ENCODE data around the gene AOAH.

The AOAH gene

GRCh38 chr7:36723951-36724664, at the start of gene AOAH:
TSS of gene AOAH (minus strand) at chr7:36724494. CDS start at chr7:36724148, 346 bp downstream.
- DNase-seq: no peak

DNA sequence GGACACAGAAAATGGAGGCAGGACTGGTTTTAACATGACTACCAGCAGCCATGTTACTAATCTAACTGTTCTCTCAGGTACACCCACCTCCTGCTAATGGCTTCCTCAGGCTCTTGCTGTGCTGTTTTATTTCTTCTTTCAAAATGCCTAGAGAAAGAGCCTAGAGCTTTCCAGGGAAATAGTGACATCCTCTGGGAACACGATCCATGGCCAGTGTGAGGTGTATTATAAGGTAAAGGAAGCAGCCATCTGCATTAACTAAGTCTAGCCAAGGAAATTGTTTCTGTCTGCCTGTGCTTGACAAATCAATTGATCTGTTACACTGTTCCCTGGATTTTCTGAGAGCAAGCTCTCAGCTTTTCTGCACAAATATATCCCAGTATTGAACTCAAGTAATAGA, 42.2 kb upstream of the AOAH start:
- DNase-seq: no peak

GRCh38 chr7:36765605-36766004, 41.3 kb upstream of the AOAH start:
- no peak for DNase-seq

GRCh38 chr7:36764929-36765328, 40.6 kb upstream of the AOAH start:
- DNase-seq: no peak

DNA sequence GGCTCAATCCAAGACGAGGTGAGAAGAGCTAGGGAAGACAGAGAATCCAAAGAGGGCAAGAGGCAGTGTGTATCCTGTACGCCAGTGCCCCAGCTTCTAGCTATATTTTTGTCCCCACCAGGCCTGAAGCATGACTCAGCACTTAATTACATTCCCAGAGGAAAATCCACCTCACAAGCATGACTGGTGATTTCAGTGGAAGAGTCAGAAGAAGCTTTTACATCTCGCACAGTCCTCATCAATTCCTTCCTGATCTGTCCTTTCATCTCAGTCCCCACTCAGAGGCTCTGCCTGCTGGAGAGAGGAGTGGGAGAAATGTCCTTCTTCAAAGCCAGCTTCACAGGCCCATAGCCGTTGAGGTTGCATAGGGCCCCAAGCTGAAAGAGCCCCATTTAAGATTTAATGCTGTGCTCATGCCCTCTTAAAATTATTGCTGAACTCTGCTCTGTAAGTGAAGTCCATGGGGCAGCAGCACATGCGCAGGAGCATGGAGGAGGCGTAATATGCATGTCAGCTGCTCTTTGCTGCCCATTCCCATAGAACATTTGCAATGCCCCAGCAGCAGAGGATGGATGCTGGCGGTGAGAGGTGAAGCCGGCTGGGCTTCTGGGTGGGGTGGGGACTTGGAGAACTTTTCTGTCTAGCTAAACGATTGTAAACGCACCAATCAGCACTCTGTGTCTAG, 39.0 kb upstream of the AOAH start:
- DNase-seq: no peak

DNA sequence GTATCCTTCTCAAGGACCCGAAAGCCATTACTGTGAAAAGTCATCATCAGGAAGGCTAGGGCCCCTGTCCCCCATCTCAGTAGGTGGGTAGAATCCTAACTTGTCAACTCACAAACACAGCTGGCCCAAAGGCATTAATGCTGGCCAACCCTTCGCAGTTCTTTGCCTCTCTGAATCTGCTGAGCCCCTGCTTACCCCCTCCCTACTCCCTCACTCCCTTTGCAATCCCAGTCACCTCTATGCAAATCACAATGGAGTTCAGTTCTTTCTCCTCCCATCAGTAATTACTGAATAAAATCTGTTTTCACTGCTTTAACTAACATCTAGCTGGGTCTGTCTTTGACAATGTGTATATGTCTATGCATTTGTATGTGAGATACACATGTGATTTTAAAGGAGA, 38.1 kb upstream of the AOAH start:
- no peak for DNase-seq

- no peak for DNase-seq
Measured at GRCh38 chr7:36761835-36762234, 37.5 kb upstream of the AOAH start.

GRCh38 chr7:36760856-36761762, 36.8 kb upstream of the AOAH start:
- no peak for DNase-seq

GRCh38 chr7:36758879-36759278, 34.6 kb upstream of the AOAH start:
- DNase-seq: peak; percentile 28

GRCh38 chr7:36755484-36755883, 31.2 kb upstream of the AOAH start:
- DNase-seq: no peak

- no peak for DNase-seq
Measured at GRCh38 chr7:36752026-36752711, 27.9 kb upstream of the AOAH start.

DNA sequence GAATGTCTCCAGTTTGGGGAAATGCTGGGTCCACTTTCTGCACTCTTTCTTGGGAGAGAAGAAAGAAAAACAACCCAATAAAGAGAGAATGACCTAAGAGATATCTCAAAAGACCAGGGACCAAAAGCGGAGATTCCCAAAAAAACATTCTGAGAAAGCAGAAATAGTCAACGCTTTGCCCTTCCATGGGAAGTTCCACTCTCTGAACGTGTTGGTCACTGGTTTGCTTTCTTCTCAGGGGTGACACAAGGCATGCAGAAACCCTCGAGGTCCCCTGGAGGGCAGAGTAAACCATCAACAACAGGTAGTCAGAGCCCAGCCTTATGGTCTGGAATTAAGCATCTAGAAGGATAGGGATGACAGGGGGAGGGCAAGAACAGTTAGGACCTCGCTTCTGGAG, 26.2 kb upstream of the AOAH start:
- DNase-seq: no peak

- no peak for DNase-seq
Measured at GRCh38 chr7:36749282-36749960, 25.1 kb upstream of the AOAH start.

GRCh38 chr7:36748017-36748487, 23.8 kb upstream of the AOAH start:
- DNase-seq: no peak

DNA sequence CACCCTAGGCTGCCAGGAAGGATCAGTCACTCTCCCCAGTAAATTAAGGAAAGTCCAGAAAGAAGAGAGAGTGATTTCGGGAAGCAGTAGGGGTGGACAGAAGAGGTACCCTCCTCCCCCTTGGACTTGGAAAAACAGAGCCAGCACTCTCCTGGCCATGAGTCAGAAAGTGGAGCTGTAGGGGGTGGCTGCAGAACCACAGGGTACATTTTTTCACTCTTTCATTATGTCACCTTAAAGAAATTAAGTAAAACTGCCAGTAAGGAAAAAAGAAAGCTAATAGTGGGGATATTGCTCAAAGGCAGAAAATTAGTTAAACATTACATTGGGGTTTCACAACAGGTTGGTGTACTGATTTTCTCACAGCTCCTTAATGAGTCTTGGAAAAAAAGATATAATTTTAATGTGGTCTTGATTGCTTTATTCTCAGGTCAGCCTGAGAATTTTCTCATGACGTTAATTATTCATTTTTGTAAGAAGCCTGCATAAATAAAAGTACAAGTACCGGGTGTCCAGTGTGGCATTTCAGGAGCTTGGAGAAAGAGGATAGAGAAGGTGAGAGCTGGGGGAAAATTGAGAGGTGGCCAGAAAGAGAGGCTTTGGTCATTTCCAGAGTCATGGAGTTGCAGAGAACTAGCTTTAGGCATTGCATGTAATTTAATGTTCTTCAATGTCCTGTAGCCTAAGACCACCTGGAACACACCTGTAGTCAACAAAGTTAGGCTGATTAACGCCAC, 23.2 kb upstream of the AOAH start:
- DNase-seq: no peak

DNA sequence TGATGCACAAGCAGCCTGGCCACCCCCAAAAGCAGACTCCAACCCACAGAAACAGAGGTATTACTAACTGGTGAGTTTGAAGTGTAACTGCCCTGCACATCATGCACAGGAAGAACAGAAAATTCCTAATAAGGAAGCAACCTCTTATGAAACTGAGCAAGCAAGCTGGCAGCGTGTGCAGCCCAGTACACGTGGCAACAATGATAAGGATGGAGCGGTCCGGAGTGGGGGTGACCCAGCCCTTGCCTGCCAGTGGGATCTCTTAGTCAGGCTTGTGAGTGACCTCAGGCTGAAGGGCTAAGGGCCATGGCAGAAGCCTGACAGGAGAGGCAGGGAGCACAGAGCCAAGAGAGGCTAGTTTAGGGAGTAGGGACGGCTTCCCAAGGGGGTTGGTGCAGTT, 22.1 kb upstream of the AOAH start:
- no peak for DNase-seq

DNA sequence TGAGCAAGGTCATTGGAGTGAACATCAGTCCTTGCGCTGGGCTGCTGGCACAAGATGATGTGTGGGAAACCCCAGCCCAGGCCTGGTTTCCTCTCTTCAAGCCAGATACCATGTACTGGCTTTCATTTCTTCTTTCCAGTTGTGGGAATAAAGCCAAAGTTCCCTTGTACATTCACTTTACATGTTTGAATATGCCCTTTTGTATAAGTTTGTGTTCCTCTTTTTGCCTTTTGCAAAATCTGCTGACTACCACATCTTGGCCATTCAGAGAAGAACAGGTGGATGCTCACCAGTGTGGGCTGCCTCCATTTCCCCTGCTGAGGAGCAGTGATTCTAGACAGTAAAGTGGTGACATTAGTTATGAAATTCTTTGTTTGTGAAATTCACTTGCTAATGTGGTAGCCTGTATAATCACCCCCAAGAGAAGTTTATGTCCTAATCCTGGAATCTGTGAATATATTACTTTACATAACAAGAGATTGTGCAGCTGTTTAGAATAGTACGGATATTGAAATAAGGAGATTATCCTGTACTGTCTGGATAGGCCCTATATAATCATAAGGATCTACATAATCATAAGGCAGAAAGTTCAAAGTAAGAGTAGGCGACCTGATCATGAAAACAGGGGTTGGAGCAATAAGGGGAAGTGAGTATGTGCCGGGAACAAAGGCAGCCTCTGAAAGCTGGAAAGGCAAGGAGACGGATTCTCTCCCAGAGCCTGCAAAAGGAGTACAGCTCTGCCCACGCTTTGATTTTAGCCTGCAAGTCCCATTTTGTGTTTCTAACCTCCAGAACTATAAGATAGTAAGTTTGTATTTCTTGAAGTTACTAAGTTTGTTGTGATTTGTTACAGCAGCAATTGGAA, 18.8 kb upstream of the AOAH start:
- DNase-seq: no peak

- DNase-seq: no peak
Measured at GRCh38 chr7:36741866-36742265, 17.6 kb upstream of the AOAH start.

- DNase-seq: no peak
Measured at GRCh38 chr7:36739351-36739750, 15.1 kb upstream of the AOAH start.

DNA sequence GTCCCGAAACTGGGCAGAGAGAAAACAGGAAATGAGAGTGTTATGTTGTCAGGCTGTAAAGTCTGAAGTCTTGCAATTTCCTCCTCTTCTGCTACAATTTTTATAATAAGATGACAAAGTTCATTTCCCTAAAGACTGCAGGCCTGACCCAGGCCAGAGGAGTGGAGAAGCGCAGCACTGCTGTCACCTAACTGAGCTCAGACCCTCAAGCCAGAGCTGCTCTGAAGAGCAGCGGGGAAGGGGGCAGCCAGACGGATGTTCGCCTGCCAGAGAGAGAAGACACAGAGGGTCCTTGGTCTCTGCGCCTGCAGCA, 12.6 kb upstream of the AOAH start:
- DNase-seq: no peak

Measured in NCI-H1092 treated with DMSO at 0.1 percent for 48 hours (cell line).